LNCAP (cell line): ENCODE results near the gene SORCS2.
A peak's percentile ranks its signal among the peaks of the same experiment; 100 is the strongest.

Source experiments
- CTCF ChIP-seq: fragments of 450-650 bp; IDR thresholded peaks from 2 replicates; pipeline ENCODE4 v1.5.1; 2017; ENCODE audit warnings: mild to moderate bottlenecking

The SORCS2 gene

GRCh38 chr4:7457201-7458065 is 265.1 kb downstream of the SORCS2 start:
- no peak for TF ChIP-seq CTCF

DNA sequence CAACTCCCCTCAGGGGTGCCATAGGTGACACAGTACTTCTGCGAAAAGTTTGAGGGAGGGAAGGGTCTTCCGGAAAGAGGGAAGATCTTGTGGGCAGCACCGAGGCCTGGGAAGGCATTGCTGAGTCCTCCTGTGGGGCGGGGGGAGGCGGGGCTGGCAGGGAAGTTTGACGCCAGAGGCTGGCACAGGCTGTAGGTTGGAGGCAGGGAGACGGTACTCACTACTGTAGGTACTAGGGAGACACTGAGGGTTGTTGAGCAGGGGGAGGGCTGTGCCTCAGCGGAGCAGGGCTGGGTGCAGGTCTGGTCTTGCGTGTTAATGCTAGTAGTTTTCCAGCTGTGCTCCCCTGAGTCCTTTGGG is 265.7 kb downstream of the SORCS2 start:
- no peak for TF ChIP-seq CTCF

- no peak for TF ChIP-seq CTCF
These were observed 266.1 kb downstream of the SORCS2 start for GRCh38 chr4:7458477-7458876.

- no peak for TF ChIP-seq CTCF
These were observed 267.1 kb downstream of the SORCS2 start for GRCh38 chr4:7459471-7459870.

GRCh38 chr4:7460566-7460965 is 268.2 kb downstream of the SORCS2 start:
- no peak for TF ChIP-seq CTCF

- no peak for TF ChIP-seq CTCF
These were observed 268.9 kb downstream of the SORCS2 start for GRCh38 chr4:7461230-7461629.

DNA sequence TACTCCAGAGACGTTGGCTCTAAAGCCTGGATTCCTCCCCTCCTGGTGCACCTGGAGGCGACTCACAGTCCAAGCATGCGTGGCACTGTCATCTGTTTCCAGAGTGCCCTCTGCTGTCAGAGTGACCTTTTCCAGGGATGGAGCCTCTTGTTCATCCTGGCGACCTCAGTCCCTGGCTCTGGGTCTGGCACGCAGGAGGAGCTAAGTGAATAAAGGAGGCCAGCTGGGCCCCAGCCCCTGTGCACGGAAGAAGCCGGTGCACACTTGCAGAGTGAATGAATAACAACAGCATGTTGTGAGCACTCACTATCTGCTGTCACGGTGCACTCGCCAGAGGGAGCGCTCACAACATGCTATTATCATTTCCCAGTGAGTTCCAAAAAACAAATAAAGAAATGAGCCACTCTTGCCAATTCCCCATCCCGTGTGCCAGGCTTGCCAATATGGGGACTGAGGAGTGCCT is 270.2 kb downstream of the SORCS2 start:
- peak; percentile 94 for TF ChIP-seq CTCF
